GM23248 (cell line): ENCODE measurements around the gene ADAM21. TPM values are rescaled to one million over a fixed set of nuclear protein-coding genes. Genes with fewer than 3 reads are reported as not detected.

Source experiments
- DNase-seq: peaks from one replicate; pipeline ENCODE4 v3.0.0-alpha.2; 2015
- H2AFZ ChIP-seq: fragments of 200-600 bp; sonication (generic); 2 replicates; pipeline ENCODE4 v1.6.1; 2016; ENCODE audit warnings: antibody characterized with exemption
- H3F3A ChIP-seq: fragments of 200-600 bp; sonication (generic); 2 replicates; pipeline ENCODE4 v1.6.1; 2016; ENCODE audit warnings: mild to moderate bottlenecking, antibody characterized with exemption, mixed run types; ENCODE audit not compliant: insufficient read depth
- H3K27ac ChIP-seq: fragments of 200-600 bp; sonication (generic); 2 replicates; pipeline ENCODE4 v1.5.1; 2016; ENCODE audit warnings: mild to moderate bottlenecking
- H3K27me3 ChIP-seq: fragments of 200-600 bp; sonication (generic); replicated peaks from 2 replicates; pipeline ENCODE4 v1.6.1; 2016; ENCODE audit warnings: mild to moderate bottlenecking; ENCODE audit not compliant: insufficient read depth
- H3K36me3 ChIP-seq: fragments of 200-600 bp; sonication (generic); 2 replicates; pipeline ENCODE4 v1.6.1; 2016; ENCODE audit warnings: low read depth, mild to moderate bottlenecking
- H3K4me1 ChIP-seq: fragments of 200-600 bp; sonication (generic); 2 replicates; pipeline ENCODE4 v1.6.1; 2016; ENCODE audit warnings: mild to moderate bottlenecking; ENCODE audit not compliant: insufficient read depth
- H3K4me2 ChIP-seq: fragments of 200-600 bp; sonication (generic); one replicate; pipeline ENCODE4 v1.6.1; 2016; ENCODE audit warnings: mild to moderate bottlenecking; ENCODE audit not compliant: unreplicated experiment
- H3K4me3 ChIP-seq: fragments of 200-600 bp; sonication (generic); 2 replicates; pipeline ENCODE4 v1.5.1; 2016; ENCODE audit warnings: mild to moderate bottlenecking
- H3K79me2 ChIP-seq: fragments of 200-600 bp; sonication (generic); 2 replicates; pipeline ENCODE4 v1.6.1; 2016; ENCODE audit warnings: mild to moderate bottlenecking; ENCODE audit not compliant: insufficient read depth
- H3K9ac ChIP-seq: fragments of 200-600 bp; sonication (generic); 2 replicates; pipeline ENCODE4 v1.6.1; 2016; ENCODE audit warnings: mild to moderate bottlenecking
- H3K9me2 ChIP-seq: fragments of 200-600 bp; sonication (generic); 2 replicates; pipeline ENCODE4 v1.6.1; 2016; ENCODE audit warnings: mixed run types, mild to moderate bottlenecking, moderate library complexity; ENCODE audit not compliant: insufficient read depth
- H3K9me3 ChIP-seq: fragments of 200-600 bp; sonication (generic); one replicate; pipeline ENCODE4 v1.6.1; 2017; ENCODE audit warnings: low read depth
- H4K20me1 ChIP-seq: fragments of 200-600 bp; sonication (generic); 2 replicates; pipeline ENCODE4 v1.6.0; 2016; ENCODE audit not compliant: insufficient read depth
- EZH2 ChIP-seq: fragments of 200-600 bp; sonication (generic); IDR thresholded peaks from 2 replicates; pipeline ENCODE4 v1.6.1; 2018; ENCODE audit warnings: antibody characterized with exemption, mild to moderate bottlenecking; ENCODE audit not compliant: insufficient read depth, poor library complexity, severe bottlenecking
- EZH2phosphoT487 ChIP-seq: fragments of 200-600 bp; sonication (generic); IDR thresholded peaks from 2 replicates; pipeline ENCODE4 v1.6.1; 2018; ENCODE audit warnings: antibody characterized with exemption, moderate library complexity, mild to moderate bottlenecking, low read depth; ENCODE audit not compliant: insufficient read depth
- WGBS, 2 experiments: methylation state at CpG; one replicate each; pipeline ENCODE4 v1.1.6; 2015 to 2017; ENCODE audit warnings: low lambda C conversion rate in 2 of 2, low coverage in 1 of 2; ENCODE audit errors: missing lambda C conversion rate in 2 of 2; 5-methylcytosine and 5-hydroxymethylcytosine counted together
- in situ Hi-C: fragments of 300-500 bp; cut with MboI; formaldehyde crosslinking; loops from 2 replicates; pipeline ENCODE4 v1.15.0; 2020
- polyA plus RNA-seq: library from polyadenylated mRNA; unstranded; fragments of >200 nt; fragmentation: Nextera tagmentation; extraction: Ambion mirVana; gene quantifications from 2 replicates; pipeline ENCODE4 v1.2.1, GENCODE V29; 2016
- small RNA-seq: library from RNA; depleted of rRNA; stranded (forward); fragments of <200 nt; gene quantifications from one replicate; pipeline ENCODE3, GENCODE V24; 2014; ENCODE audit warnings: low read depth, low replicate concordance
- total RNA-seq: library from RNA; depleted of rRNA; stranded (reverse); fragments of >200 nt; shearing (Covaris generic); gene quantifications from 2 replicates; pipeline ENCODE4 v1.2.3, GENCODE V29; 2014; rRNA removed

The ADAM21 gene
- total and polyA plus RNA-seq, 2 experiments from 2014 or later = 0.13 to 0.97 TPM

- no peaks in the 10 kb centered on the region for H3K4me1 ChIP-seq
- H3K9ac ChIP-seq = no peak overlapping the region
- no peak for TF ChIP-seq EZH2
- TF ChIP-seq EZH2phosphoT487 = no peak
- H3K4me2 ChIP-seq = no peak overlapping the region
- in situ Hi-C loops = no loop called here
- 45 to 54% methylated on average over 3 of the region's 3 CpGs for WGBS, 2 experiments
- H4K20me1 ChIP-seq = peaks cover 2% of the 10 kb centered on the region; the same call in 1 of the 2 replicates
- no peaks in the 10 kb centered on the region for H3K9me3 ChIP-seq
- H3K27ac ChIP-seq = no peak overlapping the region
- H3K4me3 ChIP-seq = no peak overlapping the region
- H3K27me3 ChIP-seq = no peaks in the 10 kb centered on the region
- no peaks in the 10 kb centered on the region for H3K79me2 ChIP-seq
- H3K36me3 ChIP-seq = no peaks in the 10 kb centered on the region
- H2AFZ ChIP-seq = no peak overlapping the region
- no peak for DNase-seq
- H3F3A ChIP-seq = no peaks in the 10 kb centered on the region
- no peaks in the 10 kb centered on the region; the same call in 1 of the 2 replicates for H3K9me2 ChIP-seq
Observed at GRCh38 chr14:70489579-70490200, 37.7 kb downstream of the ADAM21 start.

DNA sequence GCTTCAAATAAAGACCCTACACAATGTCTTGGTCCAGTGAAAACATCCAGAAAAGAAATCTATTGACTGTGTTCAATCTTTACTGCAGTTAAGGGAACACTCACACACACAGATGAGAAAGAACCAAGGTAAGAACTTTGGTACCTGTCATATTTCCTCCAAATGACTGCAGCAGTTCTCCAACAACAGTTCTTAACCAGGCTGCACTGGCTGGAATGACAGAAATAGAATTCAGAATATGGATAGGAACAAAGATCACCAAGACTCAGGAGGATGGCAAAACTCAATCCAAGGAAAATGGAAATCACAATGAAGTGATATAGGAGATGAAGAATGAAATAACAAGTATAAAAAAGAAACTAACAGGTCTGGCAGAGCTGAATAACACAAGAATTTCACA, 46.2 kb downstream of the ADAM21 start:
- DNase-seq = no peak
- no peak overlapping the region for H3K4me2 ChIP-seq
- H3F3A ChIP-seq = no peaks in the 10 kb centered on the region
- H3K4me3 ChIP-seq = no peak overlapping the region
- H4K20me1 ChIP-seq = no peaks in the 10 kb centered on the region
- no peak overlapping the region for H2AFZ ChIP-seq
- H3K9me2 ChIP-seq = no peaks in the 10 kb centered on the region
- no peaks in the 10 kb centered on the region for H3K9me3 ChIP-seq
- H3K79me2 ChIP-seq = no peaks in the 10 kb centered on the region
- H3K36me3 ChIP-seq = no peaks in the 10 kb centered on the region; the same call in 1 of the 2 replicates
- H3K27ac ChIP-seq = no peak overlapping the region
- no peaks in the 10 kb centered on the region for H3K27me3 ChIP-seq
- no peaks in the 10 kb centered on the region for H3K4me1 ChIP-seq
- H3K9ac ChIP-seq = no peak overlapping the region
- TF ChIP-seq EZH2 = no peak
- in situ Hi-C loops = no loop called here

Small RNAs within 50 kb of the gene (small RNA-seq; reads per million reads assigned to genes)
- not detected for gene RNU6-659P

Other genes starting within 250 kb of the ADAM21 start
- 21.9 and 38.7 TPM in 2 replicates for gene COX16, start 92.5 kb upstream of the ADAM21 start, total RNA-seq
- gene COX16, start 92.5 kb upstream of the ADAM21 start, polyA plus RNA-seq = 110 and 114 TPM in 2 replicates
- gene SYNJ2BP, start 35.1 kb upstream of the ADAM21 start, total RNA-seq = 12.2 and 13.3 TPM in 2 replicates
- 22.1 and 27.1 TPM in 2 replicates for gene SYNJ2BP, start 35.1 kb upstream of the ADAM21 start, polyA plus RNA-seq
- under 0.01 and 0.54 TPM in 2 replicates for gene ADAM20, start 82.8 kb downstream of the ADAM21 start, total RNA-seq
- gene ADAM20, start 82.8 kb downstream of the ADAM21 start, polyA plus RNA-seq = 0.06 TPM in 1 of 2 replicates, not detected in the other
- gene MED6, start 148.5 kb downstream of the ADAM21 start, total RNA-seq = 20.5 and 26.1 TPM in 2 replicates
- 29.4 and 31.6 TPM in 2 replicates for gene MED6, start 148.5 kb downstream of the ADAM21 start, polyA plus RNA-seq
- not detected in 2 replicates for gene TTC9, start 189.7 kb downstream of the ADAM21 start, total RNA-seq
- gene TTC9, start 189.7 kb downstream of the ADAM21 start, polyA plus RNA-seq = not detected in 2 replicates